Rectal smooth muscle tissue (tissue), 1 donor: Measurements from ENCODE around the gene TGFBR3.

Experiments
- H3K27ac ChIP-seq: one replicate; pipeline ENCODE4 v1.7.0; 2013; ENCODE audit warnings: low read depth, low read length, inconsistent platforms
- H3K27me3 ChIP-seq: one replicate; pipeline ENCODE4 v1.7.0; 2013; ENCODE audit warnings: low read length; ENCODE audit not compliant: control insufficient read depth, insufficient read depth
- H3K36me3 ChIP-seq: one replicate; pipeline ENCODE4 v1.7.0; 2013; ENCODE audit warnings: low read length; ENCODE audit not compliant: control insufficient read depth, insufficient read depth
- H3K4me1 ChIP-seq: one replicate; pipeline ENCODE4 v1.7.0; 2013; ENCODE audit warnings: low read length; ENCODE audit not compliant: control insufficient read depth, insufficient read depth
- H3K4me3 ChIP-seq: one replicate; pipeline ENCODE4 v1.7.0; 2013; ENCODE audit warnings: low read length
- H3K9ac ChIP-seq: one replicate; pipeline ENCODE4 v1.7.0; 2013; ENCODE audit warnings: low read length

Gene TGFBR3

GRCh38 chr1:91877574-91878208, 8.3 kb downstream of the TGFBR3 start:
- H3K9ac ChIP-seq, result no peak overlapping the region
- H3K4me1 ChIP-seq, result peaks cover 11% of the 10 kb centered on the region
- no peaks in the 10 kb centered on the region for H3K36me3 ChIP-seq
- no peak overlapping the region for H3K27ac ChIP-seq
- H3K27me3 ChIP-seq, result no peaks in the 10 kb centered on the region
- no peak overlapping the region for H3K4me3 ChIP-seq

GRCh38 chr1:91876781-91877573, 9.0 kb downstream of the TGFBR3 start:
- Histone ChIP-seq H3K36me3 (no peaks in the 10 kb centered on the region), H3K27me3 (no peaks in the 10 kb centered on the region), H3K4me3 (no peak overlapping the region), H3K9ac (no peak overlapping the region), H3K4me1 (peaks cover 11% of the 10 kb centered on the region), H3K27ac (no peak overlapping the region)

GRCh38 chr1:91876040-91876470, 9.9 kb downstream of the TGFBR3 start:
- H3K27me3 ChIP-seq, result no peaks in the 10 kb centered on the region
- H3K4me1 ChIP-seq, result peaks cover 6% of the 10 kb centered on the region
- H3K9ac ChIP-seq, result no peak overlapping the region
- no peak overlapping the region for H3K27ac ChIP-seq
- H3K4me3 ChIP-seq, result no peak overlapping the region
- H3K36me3 ChIP-seq, result no peaks in the 10 kb centered on the region

GRCh38 chr1:91874167-91874566, 11.8 kb downstream of the TGFBR3 start:
- Histone ChIP-seq H3K27ac (no peak overlapping the region), H3K27me3 (no peaks in the 10 kb centered on the region), H3K9ac (no peak overlapping the region), H3K36me3 (no peaks in the 10 kb centered on the region), H3K4me3 (no peak overlapping the region), H3K4me1 (peaks cover 6% of the 10 kb centered on the region)

- Histone ChIP-seq H3K4me1 (peaks cover 2% of the 10 kb centered on the region), H3K27ac (no peak overlapping the region), H3K9ac (no peak overlapping the region), H3K36me3 (no peaks in the 10 kb centered on the region), H3K4me3 (no peak overlapping the region), H3K27me3 (no peaks in the 10 kb centered on the region)
Observed at GRCh38 chr1:91872559-91873081, 13.3 kb downstream of the TGFBR3 start.

GRCh38 chr1:91872000-91872399, 14.0 kb downstream of the TGFBR3 start:
- no peak overlapping the region for H3K4me3 ChIP-seq
- peaks cover 5% of the 10 kb centered on the region for H3K4me1 ChIP-seq
- no peak overlapping the region for H3K27ac ChIP-seq
- no peaks in the 10 kb centered on the region for H3K36me3 ChIP-seq
- H3K9ac ChIP-seq, result no peak overlapping the region
- no peaks in the 10 kb centered on the region for H3K27me3 ChIP-seq

GRCh38 chr1:91870322-91870721, 15.6 kb downstream of the TGFBR3 start:
- H3K9ac ChIP-seq, result no peak overlapping the region
- H3K27ac ChIP-seq, result no peak overlapping the region
- H3K27me3 ChIP-seq, result no peaks in the 10 kb centered on the region
- H3K4me1 ChIP-seq, result peaks cover 10% of the 10 kb centered on the region
- no peaks in the 10 kb centered on the region for H3K36me3 ChIP-seq
- no peak overlapping the region for H3K4me3 ChIP-seq

GRCh38 chr1:91866425-91866824, 19.5 kb downstream of the TGFBR3 start:
- Histone ChIP-seq H3K4me1 (peaks cover 12% of the 10 kb centered on the region), H3K27me3 (no peaks in the 10 kb centered on the region), H3K4me3 (no peak overlapping the region), H3K27ac (peak overlapping the region; percentile 7), H3K9ac (no peak overlapping the region), H3K36me3 (no peaks in the 10 kb centered on the region)

- Histone ChIP-seq H3K9ac (no peak overlapping the region), H3K4me1 (peaks cover 12% of the 10 kb centered on the region), H3K36me3 (no peaks in the 10 kb centered on the region), H3K4me3 (no peak overlapping the region), H3K27me3 (no peaks in the 10 kb centered on the region), H3K27ac (peak overlapping the region; percentile 66)
Observed at GRCh38 chr1:91864017-91864700, 21.8 kb downstream of the TGFBR3 start.

- no peak overlapping the region for H3K9ac ChIP-seq
- H3K4me3 ChIP-seq, result no peak overlapping the region
- peaks cover 12% of the 10 kb centered on the region for H3K4me1 ChIP-seq
- peak overlapping the region; percentile 66 for H3K27ac ChIP-seq
- no peaks in the 10 kb centered on the region for H3K36me3 ChIP-seq
- no peaks in the 10 kb centered on the region for H3K27me3 ChIP-seq
Observed at GRCh38 chr1:91863498-91863897, 22.5 kb downstream of the TGFBR3 start.

GRCh38 chr1:91862120-91862519, 23.8 kb downstream of the TGFBR3 start:
- H3K27me3 ChIP-seq, result no peaks in the 10 kb centered on the region
- H3K9ac ChIP-seq, result no peak overlapping the region
- H3K36me3 ChIP-seq, result no peaks in the 10 kb centered on the region
- H3K4me1 ChIP-seq, result peaks cover 9% of the 10 kb centered on the region
- H3K4me3 ChIP-seq, result no peak overlapping the region
- no peak overlapping the region for H3K27ac ChIP-seq

- Histone ChIP-seq H3K36me3 (no peaks in the 10 kb centered on the region), H3K9ac (no peak overlapping the region), H3K27ac (no peak overlapping the region), H3K4me1 (peaks cover 4% of the 10 kb centered on the region), H3K4me3 (no peak overlapping the region), H3K27me3 (no peaks in the 10 kb centered on the region)
Observed at GRCh38 chr1:91857557-91858239, 28.3 kb downstream of the TGFBR3 start.
